GM18511 (cell line): ENCODE data around the gene NOSTRIN.
"Not testable (repeated sequence)": the region's sequence is repeated elsewhere in the genome, so short reads cannot be mapped to it uniquely, and the experiment has no call there.

ENCODE experiments used
- ATAC-seq: cut with Tn5 transposase; IDR thresholded peaks from one replicate; pipeline ENCODE4 v1.9.1; 2021; ENCODE audit warnings: mild to moderate bottlenecking, moderate library complexity; ENCODE audit not compliant: unreplicated experiment

The NOSTRIN gene

GRCh38 chr2:168789776-168790175 lies 12.7 kb upstream of the NOSTRIN start:
- ATAC-seq = no peak

- no peak for ATAC-seq
Observed at GRCh38 chr2:168790226-168790902, 12.1 kb upstream of the NOSTRIN start.

GRCh38 chr2:168791140-168791539 lies 11.3 kb upstream of the NOSTRIN start:
- not testable (repeated sequence) for ATAC-seq

GRCh38 chr2:168793596-168793995 lies 8.8 kb upstream of the NOSTRIN start:
- no peak for ATAC-seq

GRCh38 chr2:168794968-168795367 lies 7.5 kb upstream of the NOSTRIN start:
- ATAC-seq = no peak

- no peak for ATAC-seq
Observed at GRCh38 chr2:168796090-168796577, 6.3 kb upstream of the NOSTRIN start.

- no peak for ATAC-seq
Observed at GRCh38 chr2:168796583-168797285, 5.7 kb upstream of the NOSTRIN start.

- no peak for ATAC-seq
Observed at GRCh38 chr2:168797286-168797655, 5.2 kb upstream of the NOSTRIN start.

- ATAC-seq = no peak
Observed at GRCh38 chr2:168798076-168798887, 4.2 kb upstream of the NOSTRIN start.

- no peak for ATAC-seq
Observed at GRCh38 chr2:168798888-168799410, 3.5 kb upstream of the NOSTRIN start.

- ATAC-seq = no peak
Observed at GRCh38 chr2:168801471-168801870, 966 bp upstream of the NOSTRIN start.

GRCh38 chr2:168802859-168803725 lies 655 bp downstream of the NOSTRIN start:
- ATAC-seq = no peak

GRCh38 chr2:168804214-168804613 lies 1.8 kb downstream of the NOSTRIN start:
- no peak for ATAC-seq

GRCh38 chr2:168805615-168806014 lies 3.2 kb downstream of the NOSTRIN start:
- ATAC-seq = no peak

GRCh38 chr2:168809537-168809936 lies 7.1 kb downstream of the NOSTRIN start:
- no peak for ATAC-seq

- ATAC-seq = no peak
Observed at GRCh38 chr2:168810235-168810634, 7.8 kb downstream of the NOSTRIN start.

GRCh38 chr2:168811696-168812095 lies 9.3 kb downstream of the NOSTRIN start:
- ATAC-seq = no peak

GRCh38 chr2:168814046-168814445 lies 11.6 kb downstream of the NOSTRIN start:
- ATAC-seq = no peak

GRCh38 chr2:168814939-168815907 lies 12.8 kb downstream of the NOSTRIN start:
- no peak for ATAC-seq
